SK-N-SH treated with all-trans-retinoic acid at 6 μM for 48 hours (cell line): ENCODE measurements around the gene SLC41A3.

Experiments used
- ATAC-seq: fragments of 200-7000 bp; cut with Tn5 transposase; 3 replicates; pipeline ENCODE4 v1.9.1; 2020; ENCODE audit warnings: mild to moderate bottlenecking, moderate library complexity
- ARNTL ChIP-seq: fragments of 450-650 bp; formaldehyde crosslinking; IDR thresholded peaks from 2 replicates; pipeline ENCODE4 v1.5.0; 2020; ENCODE audit warnings: low read depth, mild to moderate bottlenecking, moderate library complexity, borderline replicate concordance
- BACH2 ChIP-seq: fragments of 250-450 bp; sonication (Bioruptor Pico); IDR thresholded peaks from 2 replicates; pipeline ENCODE4 v1.9.0; 2021; ENCODE audit warnings: mild to moderate bottlenecking, borderline replicate concordance
- CREB5 ChIP-seq: fragments of 250-450 bp; sonication (Bioruptor Pico); IDR thresholded peaks from 2 replicates; pipeline ENCODE4 v1.5.1; 2020; ENCODE audit warnings: low read depth, mild to moderate bottlenecking, moderate library complexity
- CSDC2 ChIP-seq: fragments of 250-450 bp; sonication (Bioruptor Pico); IDR thresholded peaks from 2 replicates; pipeline ENCODE4 v1.5.0; 2020; ENCODE audit warnings: mild to moderate bottlenecking, moderate library complexity
- CSRNP3 ChIP-seq: fragments of 250-450 bp; sonication (Bioruptor Pico); IDR thresholded peaks from 2 replicates; pipeline ENCODE4 v1.5.1; 2021; ENCODE audit warnings: mild to moderate bottlenecking, moderate library complexity
- ESRRG ChIP-seq: fragments of 250-450 bp; sonication (Bioruptor Pico); IDR thresholded peaks from 2 replicates; pipeline ENCODE4 v1.6.1; 2021; ENCODE audit warnings: mild to moderate bottlenecking
- GLIS3 ChIP-seq: fragments of 250-450 bp; sonication (Bioruptor Pico); IDR thresholded peaks from 2 replicates; pipeline ENCODE4 v1.5.0; 2020; ENCODE audit warnings: mild to moderate bottlenecking, moderate library complexity
- ISL1 ChIP-seq: fragments of 250-450 bp; sonication (Bioruptor Pico); IDR thresholded peaks from 2 replicates; pipeline ENCODE4 v2.1.2; 2022; ENCODE audit warnings: mild to moderate bottlenecking, moderate library complexity
- OSR1 ChIP-seq: fragments of 250-450 bp; sonication (Bioruptor Pico); IDR thresholded peaks from 2 replicates; pipeline ENCODE4 v1.8.0; 2022; ENCODE audit warnings: moderate library complexity, mild to moderate bottlenecking, inconsistent platforms
- PATZ1 ChIP-seq: fragments of 250-450 bp; sonication (Bioruptor Pico); IDR thresholded peaks from 2 replicates; pipeline ENCODE4 v1.8.0; 2020; ENCODE audit warnings: mild to moderate bottlenecking, moderate library complexity, borderline replicate concordance
- POU6F1 ChIP-seq: fragments of 250-450 bp; sonication (Bioruptor Pico); IDR thresholded peaks from 2 replicates; pipeline ENCODE4 v1.8.0; 2021; ENCODE audit warnings: low read depth, mild to moderate bottlenecking, moderate library complexity, borderline replicate concordance
- PPARA ChIP-seq: fragments of 250-450 bp; sonication (Bioruptor Pico); IDR thresholded peaks from 2 replicates; pipeline ENCODE4 v1.5.0; 2020; ENCODE audit warnings: mild to moderate bottlenecking, borderline replicate concordance
- RARB ChIP-seq: fragments of 250-450 bp; sonication (Bioruptor Pico); IDR thresholded peaks from 2 replicates; pipeline ENCODE4 v1.8.0; 2021; ENCODE audit warnings: mild to moderate bottlenecking, moderate library complexity
- SNAI2 ChIP-seq: fragments of 250-450 bp; sonication (Bioruptor Pico); IDR thresholded peaks from 2 replicates; pipeline ENCODE4 v1.5.0; 2020; ENCODE audit warnings: mild to moderate bottlenecking, moderate library complexity
- TCF4 ChIP-seq: fragments of 250-450 bp; sonication (Bioruptor Pico); IDR thresholded peaks from 2 replicates; pipeline ENCODE4 v1.8.0; 2021; ENCODE audit warnings: mild to moderate bottlenecking, moderate library complexity, borderline replicate concordance
- TOX ChIP-seq: fragments of 250-450 bp; sonication (Bioruptor Pico); IDR thresholded peaks from 2 replicates; pipeline ENCODE4 v1.8.0; 2021; ENCODE audit warnings: mild to moderate bottlenecking, moderate library complexity, borderline replicate concordance
- TSHZ2 ChIP-seq: fragments of 250-450 bp; sonication (Bioruptor Pico); IDR thresholded peaks from 2 replicates; pipeline ENCODE4 v1.5.0; 2020; ENCODE audit warnings: mild to moderate bottlenecking, moderate library complexity
- ZC3H10 ChIP-seq: fragments of 250-450 bp; sonication (Bioruptor Pico); IDR thresholded peaks from 2 replicates; pipeline ENCODE4 v1.5.1; 2021; ENCODE audit warnings: mild to moderate bottlenecking, moderate library complexity
- ZFP3 ChIP-seq: fragments of 250-450 bp; sonication (Bioruptor Pico); IDR thresholded peaks from 2 replicates; pipeline ENCODE4 v1.5.0; 2020; ENCODE audit warnings: mild to moderate bottlenecking, moderate library complexity
- ZFP30 ChIP-seq: fragments of 450-650 bp; formaldehyde crosslinking; IDR thresholded peaks from 2 replicates; pipeline ENCODE4 v1.5.0; 2022; ENCODE audit warnings: mild to moderate bottlenecking, moderate library complexity
- ZNF565 ChIP-seq: fragments of 450-650 bp; formaldehyde crosslinking; conservative IDR thresholded peaks from 2 replicates; pipeline ENCODE4 v1.5.0; 2020; ENCODE audit warnings: low read depth, mild to moderate bottlenecking, moderate library complexity
- ZNF70 ChIP-seq: fragments of 450-650 bp; formaldehyde crosslinking; IDR thresholded peaks from 2 replicates; pipeline ENCODE4 v1.5.0; 2020; ENCODE audit warnings: mild to moderate bottlenecking, moderate library complexity
- ZNF8 ChIP-seq: fragments of 450-650 bp; formaldehyde crosslinking; IDR thresholded peaks from 2 replicates; pipeline ENCODE4 v1.5.0; 2020; ENCODE audit warnings: mild to moderate bottlenecking, moderate library complexity

SLC41A3 gene

GRCh38 chr3:126108676-126109050, 24.7 kb upstream of the SLC41A3 start:
- no peak for ATAC-seq
- TF ChIP-seq TCF4 (CRISPR knock-in tag): no peak
- TF ChIP-seq ZNF8 (CRISPR knock-in tag): no peak
- no peak for TF ChIP-seq ZNF70 (CRISPR knock-in tag)
- TF ChIP-seq CSDC2: no peak
- no peak for TF ChIP-seq PATZ1 (CRISPR knock-in tag)
- no peak for TF ChIP-seq TSHZ2 (CRISPR knock-in tag)
- no peak for TF ChIP-seq TOX (CRISPR knock-in tag)
- no peak for TF ChIP-seq ZC3H10 (CRISPR knock-in tag)
- no peak for TF ChIP-seq ESRRG (CRISPR knock-in tag)
- TF ChIP-seq BACH2 (CRISPR knock-in tag): no peak
- TF ChIP-seq ARNTL (CRISPR knock-in tag): no peak
- no peak for TF ChIP-seq CREB5 (CRISPR knock-in tag)

GRCh38 chr3:126107957-126108675, 24.2 kb upstream of the SLC41A3 start:
- no peak for ATAC-seq
- TF ChIP-seq PPARA (no peak), GLIS3 (no peak), OSR1 (CRISPR knock-in tag) (no peak)

GRCh38 chr3:126107203-126107939, 23.4 kb upstream of the SLC41A3 start:
- ATAC-seq: no peak
- no peak for TF ChIP-seq POU6F1 (CRISPR knock-in tag)
- no peak for TF ChIP-seq ISL1 (CRISPR knock-in tag)
- TF ChIP-seq SNAI2 (CRISPR knock-in tag): no peak
- TF ChIP-seq CSRNP3 (CRISPR knock-in tag): no peak
- TF ChIP-seq PPARA: no peak
- no peak for TF ChIP-seq ZC3H10 (CRISPR knock-in tag)
- no peak for TF ChIP-seq ZFP30
- no peak for TF ChIP-seq ESRRG (CRISPR knock-in tag)
- TF ChIP-seq TSHZ2 (CRISPR knock-in tag): no peak
- TF ChIP-seq BACH2 (CRISPR knock-in tag): no peak
- no peak for TF ChIP-seq ZNF565 (CRISPR knock-in tag)
- TF ChIP-seq ZNF70 (CRISPR knock-in tag): no peak
- TF ChIP-seq ZFP3 (CRISPR knock-in tag): no peak
- TF ChIP-seq RARB (CRISPR knock-in tag): no peak
- TF ChIP-seq GLIS3: no peak
- TF ChIP-seq TCF4 (CRISPR knock-in tag): no peak
